GM12878 (cell line): Measurements from ENCODE around the gene RAB36. TPM values are rescaled to one million over a fixed set of nuclear protein-coding genes. Genes with fewer than 3 reads are reported as not detected.

ENCODE experiments used
- ATAC-seq: fragments of 200-7000 bp; cut with Tn5 transposase; 3 replicates; pipeline ENCODE4 v1.9.1; 2020; ENCODE audit warnings: mild to moderate bottlenecking, moderate library complexity
- BruUV-seq: library from RNA; stranded (reverse); fragments of 400-500 nt; replicated peaks from 2 replicates; lab custom pipeline; 2021; lab: Mats Ljungman, UMichigan
- CTCF ChIA-PET: fragments of 300-600 bp; sonication (Branson Sonifier 250); formaldehyde crosslinking; extraction: SDS; loops from one replicate; lab custom pipeline; 2021; ENCODE audit warnings: inconsistent platforms; lab: Yijun Ruan, JAX
- POLR2A ChIA-PET: fragments of 350-600 bp; formaldehyde crosslinking; extraction: SDS; loops from one replicate; lab custom pipeline; 2021; ENCODE audit warnings: inconsistent platforms; lab: Charles Lee
- RAD21 ChIA-PET: fragments of 300-600 bp; sonication (Branson Sonifier 250); formaldehyde crosslinking; loops from one replicate; lab custom pipeline; 2023; ENCODE audit warnings: antibody characterized with exemption; ENCODE audit not compliant: unreplicated experiment; lab: Charles Lee
- SMC1A ChIA-PET: fragments of 300-600 bp; sonication (Branson Sonifier 250); formaldehyde crosslinking; loops from one replicate; lab custom pipeline; 2023; ENCODE audit not compliant: unreplicated experiment, uncharacterized antibody; lab: Charles Lee
- DNase-seq: peaks from one replicate; pipeline ENCODE4 v3.0.0-alpha.2; 2011; ENCODE audit warnings: low read depth, low spot score
- FAIRE-seq: peaks from 3 replicates; lab custom pipeline; 2011; peaks lifted over from hg19 to GRCh38; lab: Jason Lieb, UNC
- H2AFZ ChIP-seq: 2 replicates; pipeline ENCODE4 v1.6.0; 2011; ENCODE audit warnings: low read depth, low read length, control low read depth; ENCODE audit not compliant: control insufficient read depth
- H3K27ac ChIP-seq: 2 replicates; pipeline ENCODE4 v1.5.1; 2011; ENCODE audit warnings: control low read depth; ENCODE audit not compliant: control insufficient read depth, insufficient read depth
- H3K27me3 ChIP-seq, 2 experiments: replicated peaks in 1 of 2; 2 replicates each; pipeline versions ENCODE4 v1.6.0 to v1.6.1; 2011; ENCODE audit warnings: low read length in 1 of 2; ENCODE audit not compliant: control insufficient read depth in 2 of 2, insufficient read depth in 2 of 2
- H3K36me3 ChIP-seq, 2 experiments: 2 replicates each; pipeline ENCODE4 v1.5.1; 2011; ENCODE audit warnings: low read length in 1 of 2; ENCODE audit not compliant: control insufficient read depth in 2 of 2, insufficient read depth in 2 of 2
- H3K4me1 ChIP-seq: 2 replicates; pipeline ENCODE4 v1.6.1; 2011; ENCODE audit warnings: mild to moderate bottlenecking, low read length, moderate library complexity, mixed read lengths; ENCODE audit not compliant: control insufficient read depth, insufficient read depth
- H3K4me2 ChIP-seq: 2 replicates; pipeline ENCODE4 v1.6.0; 2011; ENCODE audit warnings: control low read depth; ENCODE audit not compliant: control insufficient read depth, insufficient read depth
- H3K4me3 ChIP-seq: fragments of 200-600 bp; sonication (generic); 2 replicates; pipeline ENCODE4 v1.5.1; 2016
- H3K79me2 ChIP-seq: 2 replicates; pipeline ENCODE4 v1.6.0; 2011; ENCODE audit warnings: low read length; ENCODE audit not compliant: control insufficient read depth, insufficient read depth
- H3K9ac ChIP-seq: 2 replicates; pipeline ENCODE4 v1.8.0; 2011; ENCODE audit warnings: low read length, control low read depth, mixed read lengths; ENCODE audit not compliant: control insufficient read depth, insufficient read depth
- H3K9me3 ChIP-seq: replicated peaks from 3 replicates; pipeline ENCODE4 v1.5.1; 2011; ENCODE audit warnings: mild to moderate bottlenecking, low read length; ENCODE audit not compliant: control insufficient read depth, insufficient read depth
- H4K20me1 ChIP-seq: 2 replicates; pipeline ENCODE4 v1.6.0; 2011; ENCODE audit not compliant: control insufficient read depth, insufficient read depth
- ATF7 ChIP-seq: fragments of 450-650 bp; IDR thresholded peaks from 2 replicates; pipeline ENCODE4 v1.6.1; 2016; ENCODE audit warnings: low read depth, mild to moderate bottlenecking
- BCLAF1 ChIP-seq: fragments of 450-650 bp; IDR thresholded peaks from 2 replicates; pipeline ENCODE4 v1.6.1; 2017; ENCODE audit warnings: antibody characterized with exemption, mild to moderate bottlenecking, moderate library complexity
- CREB1 ChIP-seq: IDR thresholded peaks from 2 replicates; pipeline ENCODE4 v1.6.1; 2012; ENCODE audit warnings: low read depth, mild to moderate bottlenecking, inconsistent platforms
- GATAD2B ChIP-seq: fragments of 450-650 bp; conservative IDR thresholded peaks from 2 replicates; pipeline ENCODE4 v1.6.1; 2017; ENCODE audit warnings: low read depth, mild to moderate bottlenecking, moderate library complexity
- MEF2A ChIP-seq: IDR thresholded peaks from 2 replicates; pipeline ENCODE4 v1.6.1; 2011; ENCODE audit warnings: low read depth, mild to moderate bottlenecking, low read length, moderate library complexity; ENCODE audit not compliant: insufficient read depth
- NBN ChIP-seq: fragments of 450-650 bp; IDR thresholded peaks from 2 replicates; pipeline ENCODE4 v1.6.1; 2016
- POLR2AphosphoS2 ChIP-seq: IDR thresholded peaks from 2 replicates; pipeline ENCODE4 v1.6.1; 2011; ENCODE audit warnings: low read depth, mild to moderate bottlenecking, low read length, improper control_type of control experiment, moderate library complexity
- PRDM15 ChIP-seq: fragments of 450-650 bp; formaldehyde crosslinking; IDR thresholded peaks from 2 replicates; pipeline ENCODE4 v1.4.0; 2020; ENCODE audit warnings: mild to moderate bottlenecking, moderate library complexity
- RAD21 ChIP-seq: IDR thresholded peaks from 2 replicates; pipeline ENCODE4 v1.6.1; 2011; ENCODE audit warnings: mild to moderate bottlenecking, low read depth, low read length, moderate library complexity; ENCODE audit not compliant: insufficient read depth
- RELB ChIP-seq: fragments of 450-650 bp; IDR thresholded peaks from 2 replicates; pipeline ENCODE4 v1.6.1; 2017; ENCODE audit warnings: low read depth, mild to moderate bottlenecking, moderate library complexity
- ZNF207 ChIP-seq: fragments of 450-650 bp; IDR thresholded peaks from 2 replicates; pipeline ENCODE4 v1.6.1; 2014; ENCODE audit warnings: antibody characterized with exemption, mild to moderate bottlenecking, borderline replicate concordance
- WGBS: methylation state at CpG from one replicate; pipeline ENCODE4 v1.1.6; 2016; ENCODE audit warnings: low lambda C conversion rate; ENCODE audit not compliant: insufficient replicate concordance, insufficient coverage; ENCODE audit errors: missing lambda C conversion rate; 5-methylcytosine and 5-hydroxymethylcytosine counted together
- in situ Hi-C: fragments of 300-500 bp; cut with MboI; formaldehyde crosslinking; loops from 9 replicates; pipeline ENCODE4 v1.14.3; 2018; ENCODE audit warnings: mixed read lengths
- intact Hi-C: fragments of 100-400 bp; cut with micrococcal nuclease; formaldehyde crosslinking; loops from one replicate; pipeline ENCODE4 v1.14.2; 2022; ENCODE audit not compliant: unreplicated experiment
- polyA plus RNA-seq, 11 experiments: library from polyadenylated mRNA; depleted of rRNA in 4 of 11; unstranded in 6 of 11; stranded (reverse) in 5 of 11; fragments of >200 nt; fragmentation: Nextera tagmentation in 4 of 11; fragmentation: Illumina TruSeq in 1 of 11; extraction: Ambion mirVana in 4 of 11; extraction: Trizol in 1 of 11; gene quantifications; 1 replicate in 1 of 11; 2 replicates in 10 of 11; pipeline versions ENCODE4 v1.2.1 to v1.2.3, GENCODE V29; 2011 to 2016; ENCODE audit warnings: inconsistent platforms in 2 of 11, missing spikeins in 2 of 11, low read depth in 1 of 11
- total RNA-seq, 4 experiments: library from RNA; depleted of rRNA in 3 of 4; stranded (reverse); fragments of >200 nt in 3 of 4; fragmentation: Illumina TruSeq in 1 of 4; extraction: Trizol in 1 of 4; gene quantifications; 2 replicates each; pipeline versions ENCODE4 v1.2.1 to v1.2.3, GENCODE V29; 2013 to 2021
- TF ChIP-seq, protein P1 (sequence below): fragments of 450-650 bp; IDR thresholded peaks from 2 replicates; pipeline ENCODE4 v1.6.1; 2017; ENCODE audit warnings: borderline replicate concordance

Gene RAB36
- total and polyA plus RNA-seq, 10 of the 15 experiments (the other 5 are each of a cell fraction or from before 2014, with no cell fraction given): 0.31 to 2.7 (median 1.1) TPM

GRCh38 chr22:23128269-23129108, 16.8 kb upstream of the RAB36 start:
- Histone ChIP-seq H3K9ac (no peak overlapping the region), H3K27me3 (no peaks in the 10 kb centered on the region), H2AFZ (no peak overlapping the region), H3K79me2 (no peaks in the 10 kb centered on the region), H3K27ac (no peak overlapping the region), H3K4me2 (no peak overlapping the region), H3K36me3 (no peaks in the 10 kb centered on the region), H4K20me1 (no peaks in the 10 kb centered on the region), H3K9me3 (no peaks in the 10 kb centered on the region), H3K4me1 (no peaks in the 10 kb centered on the region), H3K4me3 (no peak overlapping the region)
- DNase-seq (no peak), ATAC-seq (peak; percentile 97), FAIRE-seq (peak; percentile 93)
- POLR2A ChIA-PET: interaction anchor here (3.8 kb wide), 1 partner anchor 169 kb away, joined by 17 read pairs; no protein-coding TSS in a partner anchor
- 21% methylated on average over 14 of the region's 14 CpGs for WGBS
- RAD21 ChIA-PET: interaction anchor here (0.7 to 13.5 kb wide), 11 partner anchors 9 to 1156 kb away, joined by 3 to 281 read pairs (median 3); partner anchors contain the start of gene GNAZ
- SMC1A ChIA-PET: interaction anchor here (0.7 to 8.6 kb wide), 13 partner anchors 9 to 341 kb away, joined by 3 to 277 read pairs (median 3); no protein-coding TSS in a partner anchor
- in situ Hi-C loops: loop anchor here (5.0 to 10.0 kb wide), 3 partner anchors 166 to 946 kb away; no protein-coding TSS in a partner anchor
- intact Hi-C loops: loop anchor here (1.0 to 10.0 kb wide), 4 partner anchors 169 to 354 kb away; no protein-coding TSS in a partner anchor
- BruUV-seq: no TSS peak
- CTCF ChIA-PET: interaction anchor here (0.7 to 11.1 kb wide), 21 partner anchors 9 to 439 kb away, joined by 3 to 539 read pairs (median 5); no protein-coding TSS in a partner anchor
- TF ChIP-seq CREB1 (no peak), GATAD2B (no peak), RELB (no peak), ZNF207 (no peak), MEF2A (no peak), BCLAF1 (no peak), NBN (no peak), POLR2AphosphoS2 (no peak), ATF7 (no peak), RAD21 (peak; percentile 95), PRDM15 (CRISPR knock-in tag) (no peak)
- TF ChIP-seq, protein P1, sequence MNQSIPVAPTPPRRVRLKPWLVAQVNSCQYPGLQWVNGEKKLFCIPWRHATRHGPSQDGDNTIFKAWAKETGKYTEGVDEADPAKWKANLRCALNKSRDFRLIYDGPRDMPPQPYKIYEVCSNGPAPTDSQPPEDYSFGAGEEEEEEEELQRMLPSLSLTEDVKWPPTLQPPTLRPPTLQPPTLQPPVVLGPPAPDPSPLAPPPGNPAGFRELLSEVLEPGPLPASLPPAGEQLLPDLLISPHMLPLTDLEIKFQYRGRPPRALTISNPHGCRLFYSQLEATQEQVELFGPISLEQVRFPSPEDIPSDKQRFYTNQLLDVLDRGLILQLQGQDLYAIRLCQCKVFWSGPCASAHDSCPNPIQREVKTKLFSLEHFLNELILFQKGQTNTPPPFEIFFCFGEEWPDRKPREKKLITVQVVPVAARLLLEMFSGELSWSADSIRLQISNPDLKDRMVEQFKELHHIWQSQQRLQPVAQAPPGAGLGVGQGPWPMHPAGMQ: no peak
